ENCODE measurements around the gene DCUN1D3.
"Not testable (repeated sequence)": the region's sequence is repeated elsewhere in the genome, so short reads cannot be mapped to it uniquely, and the experiment has no call there.

Gene DCUN1D3

DNA sequence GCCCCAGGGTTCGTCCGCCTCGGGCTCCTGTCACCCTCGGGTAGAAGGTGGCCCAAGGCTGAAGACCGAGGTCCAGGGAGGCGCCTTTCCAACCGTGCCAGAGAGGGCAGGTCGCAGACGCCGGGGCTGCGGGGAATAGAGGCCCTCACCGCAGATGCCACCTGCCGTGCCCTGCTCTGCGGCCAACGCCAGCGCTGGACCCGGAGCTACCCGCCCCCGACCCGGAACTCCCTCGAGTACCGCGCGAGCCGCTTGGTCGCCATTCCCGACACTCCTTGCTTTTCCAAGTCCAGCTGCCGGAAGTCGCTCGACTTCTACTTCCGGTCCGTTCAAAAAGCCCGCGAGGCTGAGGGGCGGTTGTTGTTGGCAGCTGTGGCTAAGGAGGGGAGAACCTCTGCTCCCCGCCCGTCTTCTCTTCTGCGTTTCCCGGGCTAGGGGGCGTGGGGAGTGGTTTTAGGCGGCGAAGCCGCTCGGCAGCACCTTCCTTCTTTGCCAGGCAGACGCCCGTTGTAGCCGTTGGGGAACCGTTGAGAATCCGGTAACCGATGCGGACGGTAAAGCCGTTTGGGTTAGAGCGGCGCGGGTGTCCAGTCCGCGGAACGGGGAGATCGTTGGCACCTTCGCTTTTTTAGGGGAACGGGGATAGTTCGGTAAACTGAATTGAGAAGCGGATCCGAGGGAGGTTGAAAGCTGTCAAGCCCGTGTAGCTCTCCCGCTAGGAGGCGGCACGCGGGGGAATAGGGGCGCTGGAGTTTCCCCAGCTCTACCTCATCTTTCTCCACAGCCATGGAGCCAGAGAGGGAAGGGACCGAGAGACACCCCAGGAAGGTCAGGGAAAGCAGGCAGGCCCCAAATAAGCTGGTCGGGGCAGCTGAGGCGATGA is 93.7 kb downstream of the DCUN1D3 start, which contains the start of the genes ERI2 and REXO5:
ERI2 (minus strand) TSS at position 305 of the 883 bp plus-strand sequence; CDS start at position 263, 42 bp downstream.
REXO5 (plus strand) TSS at position 360 of the 883 bp plus-strand sequence; CDS start at position 787, 427 bp downstream.
- peak; percentile 98 for DNase-seq
- in situ Hi-C loops (cut with MboI; ENCODE audit: low pct_unique_long_range_greater_than_20kb, low sequenced_read_pairs), result no loop called here

DNA sequence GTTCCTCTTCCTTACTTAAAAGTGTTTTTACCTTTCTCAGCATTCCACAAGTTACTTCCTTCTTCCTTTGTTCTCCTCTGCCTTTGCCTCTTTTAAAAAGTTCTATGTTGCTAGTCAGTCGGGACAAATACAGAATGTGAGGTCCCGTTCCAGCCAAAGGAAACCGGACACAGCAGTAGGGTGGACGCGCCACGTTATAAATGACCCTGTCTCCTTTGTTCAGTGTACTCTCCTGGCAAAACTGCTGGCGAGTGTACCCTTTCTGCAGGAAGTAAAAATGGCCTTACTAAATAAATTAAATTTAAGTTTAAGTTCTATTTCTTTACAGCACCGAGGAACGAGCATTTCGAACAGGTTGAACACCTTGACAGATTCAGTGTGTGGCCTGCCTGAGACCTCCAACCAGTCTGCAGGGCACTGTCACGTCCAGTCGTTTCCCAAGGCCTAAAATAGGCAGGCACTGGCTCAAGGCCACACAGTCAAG is 94.4 kb downstream of the DCUN1D3 start:
- in situ Hi-C loops (cut with MboI; ENCODE audit: low pct_unique_long_range_greater_than_20kb, low sequenced_read_pairs); DNase-seq: not testable (repeated sequence)

Measured in KBM-7 (cell line).